Stimulated activated CD8-positive, alpha-beta memory T cell treated with anti-CD3 and anti-CD28 coated beads, Interleukin-15, amount 100 ng/mL, for 48 hours (primary cell): ENCODE measurements around the gene CHPF2.

Experiments used
- DNase-seq, 2 donors: peaks; one replicate each; pipeline ENCODE4 v3.0.0-alpha.2; 2020; ENCODE audit warnings: low read depth in 2 of 2

Gene CHPF2

GRCh38 chr7:151232091-151232916, at the start of gene CHPF2:
CHPF2 (plus strand) TSS chr7:151232483; CDS start chr7:151234012, 1,529 bp downstream.
- peak; percentile 88 to 90 for DNase-seq

- no peak for DNase-seq
These were observed 46.3 kb upstream of the CHPF2 start for GRCh38 chr7:151185762-151186639.

GRCh38 chr7:151186640-151187408, 45.5 kb upstream of the CHPF2 start, which contains the start of gene ASB10:
ASB10 (minus strand) TSS chr7:151187250; CDS start chr7:151187130, 120 bp downstream.
- no peak for DNase-seq

GRCh38 chr7:151187409-151188251, 44.7 kb upstream of the CHPF2 start:
- no peak for DNase-seq

- no peak for DNase-seq
These were observed 44.1 kb upstream of the CHPF2 start for GRCh38 chr7:151188252-151188542.

- no peak for DNase-seq
These were observed 43.2 kb upstream of the CHPF2 start for GRCh38 chr7:151189038-151189437.

GRCh38 chr7:151191544-151191943, 40.7 kb upstream of the CHPF2 start:
- DNase-seq = no peak

- DNase-seq = no peak
These were observed 40.2 kb upstream of the CHPF2 start for GRCh38 chr7:151192002-151192539.

GRCh38 chr7:151193203-151193978, 38.9 kb upstream of the CHPF2 start:
- DNase-seq = no peak

- no peak for DNase-seq
These were observed 38.1 kb upstream of the CHPF2 start for GRCh38 chr7:151194188-151194587.

- DNase-seq = no peak
These were observed 36.5 kb upstream of the CHPF2 start for GRCh38 chr7:151195616-151196450.

GRCh38 chr7:151197932-151198331, 34.4 kb upstream of the CHPF2 start:
- no peak for DNase-seq

- DNase-seq = no peak
These were observed 33.1 kb upstream of the CHPF2 start for GRCh38 chr7:151198945-151199848.

- no peak for DNase-seq
These were observed 30.9 kb upstream of the CHPF2 start for GRCh38 chr7:151201344-151201743.

GRCh38 chr7:151201751-151202150, 30.5 kb upstream of the CHPF2 start:
- no peak for DNase-seq

- DNase-seq = no peak
These were observed 29.4 kb upstream of the CHPF2 start for GRCh38 chr7:151202836-151203235.

GRCh38 chr7:151204383-151205032, 27.8 kb upstream of the CHPF2 start:
- no peak for DNase-seq

GRCh38 chr7:151205730-151206129, 26.6 kb upstream of the CHPF2 start:
- no peak for DNase-seq
